Superior temporal gyrus (tissue), 1 donor: Measurements from ENCODE around the gene MROH2A.
"Not testable (repeated sequence)": the region's sequence is repeated elsewhere in the genome, so short reads cannot be mapped to it uniquely, and the experiment has no call there.

Experiments
- DNase-seq: peaks from one replicate; pipeline ENCODE4 v3.0.0-alpha.2; 2016; ENCODE audit errors: extremely low spot score

Gene MROH2A

GRCh38 chr2:233778030-233778429, at the start of gene MROH2A:
Gene MROH2A, plus strand, starts transcription at chr2:233778330. Its CDS starts 1,029 bp downstream, at chr2:233779359.
- DNase-seq = no peak

- no peak for DNase-seq
Measured at GRCh38 chr2:233728723-233729301, 49.3 kb upstream of the MROH2A start, which contains the start of gene UGT1A3. Gene UGT1A3, plus strand, starts transcription at chr2:233729042. Its CDS starts 85 bp downstream, at chr2:233729127.

GRCh38 chr2:233736868-233737653, 41.1 kb upstream of the MROH2A start:
- not testable (repeated sequence) for DNase-seq

- no peak for DNase-seq
Measured at GRCh38 chr2:233740870-233741269, 37.3 kb upstream of the MROH2A start.

- DNase-seq = no peak
Measured at GRCh38 chr2:233743464-233744259, 34.5 kb upstream of the MROH2A start.

DNA sequence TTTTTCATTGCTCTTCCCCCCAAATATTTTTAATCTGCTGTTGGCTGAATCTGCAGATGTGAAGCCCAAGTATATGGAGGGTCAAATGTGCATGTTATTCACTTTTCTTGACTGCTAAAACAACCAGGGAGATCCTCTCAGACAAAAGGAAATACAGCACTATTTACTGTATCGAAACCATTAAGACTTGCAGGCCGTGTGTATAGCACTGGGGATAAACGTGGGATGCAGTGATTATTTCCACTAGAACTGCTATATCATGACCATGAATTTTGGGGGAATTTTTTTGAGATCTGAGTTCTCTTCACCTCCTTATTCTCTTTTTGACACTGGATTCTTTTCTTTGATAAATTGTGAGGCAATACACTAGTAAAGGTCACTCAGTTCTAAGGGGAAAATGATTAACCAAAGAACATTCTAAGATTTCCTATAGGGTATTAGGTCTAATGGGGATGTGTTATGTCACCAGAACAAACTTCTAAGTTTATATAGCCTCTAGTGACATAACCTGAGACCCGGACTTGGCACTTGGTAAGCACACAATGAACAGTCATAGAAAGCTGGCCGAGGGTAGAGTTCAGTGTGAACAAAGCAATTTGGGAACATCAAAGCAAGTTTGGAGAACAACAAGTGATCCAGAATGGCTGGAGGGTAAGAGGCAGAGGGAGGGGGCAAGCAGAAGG, 32.9 kb upstream of the MROH2A start:
- no peak for DNase-seq

- not testable (repeated sequence) for DNase-seq
Measured at GRCh38 chr2:233745838-233746237, 32.3 kb upstream of the MROH2A start.

GRCh38 chr2:233746475-233747282, 31.5 kb upstream of the MROH2A start:
- no peak for DNase-seq

GRCh38 chr2:233747283-233747544, 30.9 kb upstream of the MROH2A start:
- DNase-seq = no peak

GRCh38 chr2:233750689-233751088, 27.4 kb upstream of the MROH2A start:
- DNase-seq = not testable (repeated sequence)

DNA sequence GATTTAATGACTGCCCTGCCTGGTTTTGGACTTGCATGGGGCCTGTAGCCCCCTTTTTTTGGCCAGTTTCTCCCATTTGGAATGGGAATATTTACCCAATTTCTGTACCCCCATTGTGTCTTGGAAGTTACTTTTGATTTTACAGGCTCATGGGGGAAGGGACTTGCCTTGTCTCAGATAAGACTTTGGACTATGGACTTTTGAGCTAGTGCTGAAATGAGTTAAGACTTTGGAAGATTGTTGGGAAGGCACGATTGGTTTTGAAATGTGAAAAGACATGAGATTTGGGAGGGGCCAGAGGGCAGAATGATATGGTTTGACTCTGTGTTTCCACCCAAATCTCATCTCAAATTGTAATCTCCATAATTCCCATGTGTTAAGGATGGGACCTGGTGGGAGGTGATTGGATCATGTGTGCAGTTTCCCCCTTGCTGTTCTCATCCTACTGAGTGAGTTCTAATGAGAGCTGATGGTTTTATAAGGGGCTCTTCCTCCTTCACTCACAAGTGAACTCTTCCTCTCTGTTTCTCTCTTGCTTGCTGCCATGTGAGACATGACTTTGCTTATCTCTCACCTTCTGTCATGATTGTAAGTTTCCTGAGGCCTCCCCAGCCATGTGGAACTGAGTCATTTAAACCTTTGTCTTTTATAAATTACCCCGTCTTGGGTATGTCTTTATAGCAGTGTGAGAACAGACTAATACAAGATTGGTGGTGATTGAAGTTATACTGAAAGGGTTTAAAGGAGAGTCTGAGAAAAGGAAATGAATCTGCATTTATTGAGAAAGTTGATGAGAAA, 26.7 kb upstream of the MROH2A start:
- DNase-seq = not testable (repeated sequence)

GRCh38 chr2:233754872-233755611, 23.1 kb upstream of the MROH2A start:
- DNase-seq = no peak

DNA sequence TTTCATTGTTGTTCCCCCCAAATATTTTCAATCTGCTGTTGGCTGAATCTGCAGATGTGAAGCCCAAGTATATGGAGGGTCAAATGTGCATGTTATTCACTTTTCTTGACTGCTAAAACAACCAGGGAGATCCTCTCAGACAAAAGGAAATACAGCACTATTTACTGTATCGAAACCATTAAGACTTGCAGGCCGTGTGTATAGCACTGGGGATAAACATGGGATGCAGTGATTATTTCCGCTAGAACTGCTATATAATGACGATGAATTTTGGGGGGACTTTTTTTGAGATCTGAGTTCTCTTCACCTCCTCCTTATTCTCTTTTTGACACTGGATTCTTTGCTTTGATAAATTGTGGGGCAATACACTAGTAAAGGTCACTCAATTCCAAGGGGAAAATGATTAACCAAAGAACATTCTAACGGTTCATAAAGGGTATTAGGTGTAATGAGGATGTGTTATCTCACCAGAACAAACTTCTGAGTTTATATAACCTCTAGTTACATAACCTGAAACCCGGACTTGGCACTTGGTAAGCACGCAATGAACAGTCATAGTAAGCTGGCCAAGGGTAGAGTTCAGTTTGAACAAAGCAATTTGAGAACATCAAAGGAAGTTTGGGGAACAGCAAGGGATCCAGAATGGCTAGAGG, 21.6 kb upstream of the MROH2A start:
- no peak for DNase-seq

- no peak for DNase-seq
Measured at GRCh38 chr2:233758141-233758540, 20.0 kb upstream of the MROH2A start.

DNA sequence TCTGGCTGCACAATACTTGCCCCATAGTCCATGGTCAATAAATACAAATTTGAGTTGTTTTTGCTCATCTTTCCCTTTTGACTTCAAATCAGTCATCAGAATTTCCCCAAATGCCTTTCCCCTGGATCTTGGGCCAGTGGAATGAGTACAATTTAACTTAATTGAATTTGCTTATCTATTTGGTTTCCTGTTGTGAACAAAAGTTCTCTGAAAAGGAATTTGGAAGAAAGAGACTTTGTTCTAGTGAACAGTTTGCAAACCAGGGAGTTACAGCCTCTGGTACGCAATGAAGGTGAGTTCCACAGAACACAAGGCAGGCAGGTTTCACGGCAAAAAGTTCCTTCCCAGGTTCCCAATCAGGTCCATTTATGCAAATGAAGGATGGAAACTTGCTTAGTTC, 19.3 kb upstream of the MROH2A start:
- no peak for DNase-seq

DNA sequence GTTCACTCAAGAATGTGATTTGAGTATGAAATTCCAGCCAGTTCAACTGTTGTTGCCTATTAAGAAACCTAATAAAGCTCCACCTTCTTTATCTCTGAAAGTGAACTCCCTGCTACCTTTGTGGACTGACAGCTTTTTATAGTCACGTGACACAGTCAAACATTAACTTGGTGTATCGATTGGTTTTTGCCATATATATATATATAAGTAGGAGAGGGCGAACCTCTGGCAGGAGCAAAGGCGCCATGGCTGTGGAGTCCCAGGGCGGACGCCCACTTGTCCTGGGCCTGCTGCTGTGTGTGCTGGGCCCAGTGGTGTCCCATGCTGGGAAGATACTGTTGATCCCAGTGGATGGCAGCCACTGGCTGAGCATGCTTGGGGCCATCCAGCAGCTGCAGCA, 18.1 kb upstream of the MROH2A start, which contains the start of gene UGT1A1:
UGT1A1 (plus strand) TSS at position 228 of the 400 bp plus-strand sequence; CDS start at position 246, 18 bp downstream.
- DNase-seq = no peak

DNA sequence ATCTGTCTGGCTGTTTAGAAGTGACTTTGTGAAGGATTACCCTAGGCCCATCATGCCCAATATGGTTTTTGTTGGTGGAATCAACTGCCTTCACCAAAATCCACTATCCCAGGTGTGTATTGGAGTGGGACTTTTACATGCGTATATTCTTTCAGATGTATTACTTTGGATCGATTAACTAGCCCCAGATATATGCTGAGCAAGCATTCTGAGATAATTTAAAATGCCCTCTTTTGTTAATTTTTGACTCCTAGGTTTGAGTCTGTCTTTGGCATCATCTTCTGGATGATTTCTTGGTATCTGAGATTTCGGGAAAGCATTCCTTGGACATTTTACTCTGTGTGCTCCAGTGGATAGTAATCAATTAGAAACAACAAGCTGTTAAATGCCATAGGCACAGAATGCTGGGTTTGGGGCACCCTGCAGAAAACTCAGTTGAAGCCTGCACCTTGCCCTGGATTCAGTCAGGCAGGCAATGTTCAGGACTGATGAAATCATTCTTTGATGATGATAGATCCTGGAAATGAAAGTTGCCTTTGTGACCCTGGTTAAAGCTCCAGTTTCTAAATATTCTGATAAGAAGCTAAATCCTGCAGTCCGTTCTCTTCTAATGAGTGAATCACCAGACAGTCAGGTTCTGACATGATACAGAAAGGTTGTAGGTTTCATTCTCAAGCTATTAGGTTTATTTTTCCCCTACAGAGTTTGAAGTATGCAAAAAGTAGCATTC, 16.9 kb upstream of the MROH2A start:
- no peak for DNase-seq

DNA sequence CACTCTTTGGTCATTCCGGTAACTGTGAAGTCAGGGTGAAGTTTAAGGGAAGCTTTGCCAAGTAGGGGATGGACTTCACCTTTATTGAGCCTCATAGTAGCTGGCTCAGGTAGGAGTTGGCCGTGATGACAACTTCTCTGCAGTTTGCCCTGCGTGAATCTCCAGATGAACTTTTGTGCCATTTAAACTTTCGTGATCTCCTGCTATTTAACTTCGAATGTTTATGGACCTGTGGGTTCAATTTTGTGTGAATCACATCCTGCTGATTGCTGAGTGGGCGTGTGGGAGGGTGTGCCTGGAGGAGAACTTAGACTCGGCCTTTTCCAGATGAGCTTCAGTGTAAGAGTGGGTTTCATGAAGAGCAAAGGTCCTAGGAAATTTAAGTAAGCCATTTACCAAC, 13.9 kb upstream of the MROH2A start:
- no peak for DNase-seq
